GM04503 (cell line): Measurements from ENCODE around the gene RANBP3.

Source experiments
- DNase-seq: peaks from one replicate; pipeline ENCODE4 v3.0.0-alpha.2; 2012; ENCODE audit warnings: low read depth

RANBP3 gene

DNA sequence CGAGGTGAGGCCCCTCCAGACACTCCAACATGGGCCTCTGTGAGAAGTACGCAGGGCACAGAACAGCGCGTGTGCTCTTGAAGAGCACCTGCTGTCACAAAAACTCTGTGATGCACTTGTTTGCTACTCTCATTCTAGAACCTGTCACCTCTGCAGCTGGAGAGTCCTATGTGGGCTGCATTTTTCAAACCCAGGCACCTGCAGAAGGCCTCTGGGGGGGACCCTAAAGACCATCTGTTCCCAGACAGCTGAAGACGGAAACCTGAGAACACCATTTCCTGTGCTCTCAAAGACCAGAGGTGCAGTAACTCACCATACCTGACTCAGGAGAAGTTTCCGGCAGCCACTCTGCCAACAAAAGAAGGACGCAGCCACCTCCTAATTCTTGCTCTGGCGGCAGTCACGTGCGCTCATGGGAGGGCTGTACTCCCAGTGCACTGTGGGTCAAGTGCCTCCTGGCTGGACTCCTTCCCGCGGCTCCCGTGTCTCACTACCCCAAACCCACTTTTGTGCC is 28.1 kb downstream of the RANBP3 start:
- no peak for DNase-seq

- no peak for DNase-seq
These were observed 29.0 kb downstream of the RANBP3 start for GRCh38 chr19:5948752-5949564.

- DNase-seq: no peak
These were observed 30.5 kb downstream of the RANBP3 start for GRCh38 chr19:5947435-5947834.

GRCh38 chr19:5943623-5944022 is 34.3 kb downstream of the RANBP3 start:
- no peak for DNase-seq

DNA sequence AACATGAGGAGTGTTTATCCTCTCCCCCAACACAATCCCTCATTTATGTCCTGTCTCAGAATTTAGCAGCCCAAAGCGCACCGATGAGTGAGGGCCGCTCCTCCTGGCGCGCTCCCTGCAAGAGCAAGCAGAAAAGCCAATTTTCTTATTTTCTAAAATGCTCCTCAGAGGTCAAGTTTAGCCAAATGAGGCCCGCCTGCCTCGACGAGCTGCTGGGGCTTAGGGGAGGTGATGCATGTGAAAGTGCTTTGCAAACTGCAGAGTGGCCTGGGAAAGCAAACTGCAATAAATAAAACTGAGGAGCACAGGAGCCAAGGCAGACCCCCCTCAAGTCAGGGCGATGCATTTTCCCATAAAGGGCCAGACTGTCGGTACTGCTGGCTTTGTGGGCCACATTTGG is 34.9 kb downstream of the RANBP3 start:
- no peak for DNase-seq

DNA sequence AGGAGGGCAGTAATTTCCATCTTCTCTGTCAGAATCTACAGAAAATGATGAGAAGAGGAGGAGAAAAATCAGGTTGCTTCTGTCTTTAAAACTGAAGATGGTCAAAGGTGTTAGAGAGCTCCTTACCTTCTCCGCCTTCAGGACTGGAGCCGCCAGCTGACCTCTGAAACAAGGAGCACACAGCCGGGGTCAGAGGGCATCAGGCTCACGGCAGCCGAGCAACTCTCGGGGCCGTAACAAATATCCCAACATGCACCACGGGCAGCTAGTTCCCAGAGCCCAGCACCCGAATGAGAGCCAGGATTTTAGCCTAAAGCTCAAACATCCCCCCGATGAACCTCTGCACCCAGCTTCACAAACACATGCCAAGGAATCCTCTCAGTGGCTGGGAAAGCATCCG is 36.3 kb downstream of the RANBP3 start:
- DNase-seq: no peak

- DNase-seq: no peak
These were observed 37.4 kb downstream of the RANBP3 start for GRCh38 chr19:5940260-5941208.

- DNase-seq: no peak
These were observed 40.4 kb downstream of the RANBP3 start for GRCh38 chr19:5937550-5937949.

GRCh38 chr19:5936292-5936592 is 41.7 kb downstream of the RANBP3 start:
- no peak for DNase-seq

- DNase-seq: no peak
These were observed 42.3 kb downstream of the RANBP3 start for GRCh38 chr19:5935473-5936291.

DNA sequence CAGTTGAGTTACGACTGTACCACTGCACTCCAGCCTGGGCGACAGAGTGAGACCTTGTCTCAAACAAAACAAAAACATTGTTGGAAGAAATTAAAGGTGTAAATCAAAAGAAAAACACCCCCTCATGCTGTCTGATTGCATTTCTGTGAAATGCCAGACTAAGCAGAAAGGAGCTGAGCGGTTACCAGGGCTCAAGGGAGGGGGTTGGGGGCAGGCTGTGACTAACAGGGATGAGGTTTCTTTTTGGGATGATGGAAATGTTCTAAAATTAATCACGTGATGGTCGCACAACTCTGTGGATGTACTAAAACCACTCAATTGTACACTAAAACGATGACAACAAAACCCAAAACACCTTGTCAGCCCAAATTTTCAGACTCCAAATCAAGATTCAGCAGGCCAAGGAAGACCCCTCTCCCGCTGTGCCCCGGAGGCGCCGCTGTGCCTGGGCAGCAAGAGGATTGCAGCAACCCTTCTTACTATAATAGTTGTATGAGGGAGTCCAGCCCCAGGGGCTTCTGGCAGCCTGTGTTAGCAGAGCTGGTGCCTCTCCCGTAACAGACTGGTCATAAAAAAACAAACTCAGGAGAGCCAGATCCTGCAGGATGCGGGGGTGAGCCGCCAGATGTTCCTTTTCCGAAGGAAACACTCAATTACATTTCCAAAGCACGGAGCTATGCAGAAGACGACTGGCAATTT is 43.0 kb downstream of the RANBP3 start:
- no peak for DNase-seq

- no peak for DNase-seq
These were observed 43.9 kb downstream of the RANBP3 start for GRCh38 chr19:5934069-5934401.

DNA sequence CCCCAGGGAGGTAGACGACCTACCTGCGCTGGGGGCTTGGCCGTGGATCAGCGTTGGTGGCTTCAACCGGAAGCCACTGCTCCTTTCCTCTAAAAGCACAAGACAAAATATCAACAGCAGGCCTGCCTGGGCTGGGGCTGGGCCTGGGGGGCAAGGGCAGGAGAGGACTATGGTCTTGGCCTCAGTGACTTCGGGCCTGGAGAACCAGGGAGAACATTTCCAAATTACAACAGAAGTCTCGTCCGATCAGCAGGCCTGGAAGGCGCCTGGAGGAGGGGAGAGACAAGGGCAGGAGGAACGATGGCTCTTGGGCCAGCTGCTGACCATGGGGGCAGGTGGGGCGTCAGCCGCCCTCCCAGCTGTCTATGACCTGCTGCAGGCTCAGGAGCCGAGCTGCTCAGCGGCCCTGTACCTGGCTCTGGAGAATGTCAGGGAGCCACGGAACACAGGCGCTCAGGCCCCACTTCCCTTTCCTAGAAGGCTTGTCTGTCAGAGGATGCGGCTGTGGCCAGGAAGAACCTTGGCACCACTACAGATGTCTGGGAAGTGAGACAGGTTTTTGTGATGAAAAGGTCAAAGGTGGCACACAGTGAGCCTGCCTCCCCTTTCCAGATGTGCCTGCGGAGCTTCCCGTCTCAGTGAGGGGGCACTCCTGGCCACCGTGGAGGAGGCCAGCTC is 44.4 kb downstream of the RANBP3 start:
- DNase-seq: no peak

- DNase-seq: no peak
These were observed 45.2 kb downstream of the RANBP3 start for GRCh38 chr19:5932609-5933262.

- DNase-seq: no peak
These were observed 45.8 kb downstream of the RANBP3 start for GRCh38 chr19:5932146-5932545.

DNA sequence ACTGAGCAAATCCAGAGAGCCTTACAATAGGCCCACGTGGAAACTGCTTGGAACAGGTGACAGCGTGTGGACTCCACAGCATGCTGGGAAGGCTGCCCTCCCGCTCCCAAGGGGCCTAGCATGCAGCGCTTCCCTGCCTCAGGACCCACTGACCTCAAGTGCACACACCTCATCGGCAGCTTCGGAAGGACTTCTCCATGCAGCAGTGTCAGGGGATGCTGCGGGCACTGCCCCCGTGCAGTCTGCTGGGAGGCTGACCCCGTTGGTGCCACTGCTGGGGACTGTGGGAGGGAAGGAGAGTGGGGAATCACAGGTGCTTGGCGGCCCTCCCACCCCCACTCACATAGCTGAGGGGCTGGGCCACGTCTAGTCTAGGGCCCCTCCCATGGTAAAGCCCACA is 46.7 kb downstream of the RANBP3 start:
- DNase-seq: no peak

GRCh38 chr19:5929625-5930024 is 48.3 kb downstream of the RANBP3 start:
- DNase-seq: no peak

DNA sequence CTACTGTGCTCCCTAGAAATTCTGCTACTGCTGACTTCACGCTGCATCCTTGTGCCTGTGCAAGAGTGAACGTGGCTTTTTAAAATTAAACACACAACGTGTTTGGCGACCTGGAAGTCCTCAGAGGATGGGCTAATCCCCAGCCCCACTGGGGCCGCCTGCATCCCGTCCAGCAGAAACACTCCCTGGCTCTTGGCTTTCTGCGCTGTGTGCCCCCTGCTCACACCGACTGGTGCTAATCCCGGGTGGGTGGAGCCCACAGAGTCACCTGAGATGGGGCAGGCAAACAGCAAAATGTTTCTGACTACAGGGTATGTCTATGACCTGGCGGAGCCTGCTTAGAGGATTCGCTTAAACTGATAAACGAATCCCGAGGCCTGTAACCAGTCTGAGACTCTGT is 48.8 kb downstream of the RANBP3 start:
- DNase-seq: no peak

- no peak for DNase-seq
These were observed 50.5 kb downstream of the RANBP3 start for GRCh38 chr19:5927441-5927821.

- DNase-seq: peak; percentile 97
These were observed 51.1 kb downstream of the RANBP3 start for GRCh38 chr19:5926641-5927440.
